Mucosa of descending colon (tissue), 3 donors: Measurements from ENCODE around the gene ATP1A1. TPM values are rescaled to one million over a fixed set of nuclear protein-coding genes. Genes with fewer than 3 reads are reported as not detected.

Source experiments
- ATAC-seq: fragments of 200-7000 bp; cut with Tn5 transposase; one replicate; pipeline ENCODE4 v1.9.1; 2020; ENCODE audit warnings: mild to moderate bottlenecking, moderate library complexity
- DNase-seq, 3 donors: peaks; one replicate each; pipeline ENCODE4 v3.0.0-alpha.2; 2020
- H3K36me3 ChIP-seq: fragments of 200-600 bp; one replicate; pipeline ENCODE4 v1.8.0; 2021; ENCODE audit warnings: low read depth, mild to moderate bottlenecking
- H3K4me1 ChIP-seq: fragments of 200-600 bp; one replicate; pipeline ENCODE4 v1.8.0; 2021; ENCODE audit warnings: low read depth, mild to moderate bottlenecking
- H3K4me3 ChIP-seq: fragments of 200-600 bp; one replicate; pipeline ENCODE4 v1.8.0; 2021; ENCODE audit warnings: mild to moderate bottlenecking
- H3K9me3 ChIP-seq: fragments of 200-600 bp; one replicate; pipeline ENCODE4 v1.8.0; 2021; ENCODE audit warnings: mild to moderate bottlenecking
- CTCF ChIP-seq: fragments of 200-600 bp; IDR thresholded peaks from one replicate; pipeline ENCODE4 v1.8.0; 2022; ENCODE audit warnings: antibody characterized with exemption, mild to moderate bottlenecking
- intact Hi-C, 2 donors: fragments of 100-400 bp; cut with DNase I in 1 of 2; cut with micrococcal nuclease in 1 of 2; formaldehyde crosslinking; loops; one replicate each; pipeline versions ENCODE4 v1.11.0 to v1.11.1; 2022; cut with DNase I, micrococcal nuclease
- total RNA-seq, 3 donors: library from RNA; stranded (reverse); fragmentation: NEBNext Ultra II Directional in 2 of 3; extraction: Animal tissue kit (Norgen Biotek cat#: 25700) in 2 of 3; gene quantifications; one replicate each; pipeline versions ENCODE4 v1.2.1 to v1.2.4, GENCODE V29; 2021 to 2023
- donor health status: DM: no; HTN: no; CAD: no; lungs with moderate emphysema.
- donor health status: DM: no; HTN: no; CAD: no.
- donor health status: DM: no; HTN: yes; CAD: no.

The ATP1A1 gene
- total RNA-seq, 3 donors from 2014 or later, result 1,136 to 3,461 (median 1,634) TPM

GRCh38 chr1:116388122-116388521, 15.1 kb downstream of the ATP1A1 start:
- Histone ChIP-seq H3K36me3 (peaks cover 7% of the 10 kb centered on the region), H3K4me3 (no peak overlapping the region), H3K9me3 (no peaks in the 10 kb centered on the region), H3K4me1 (peaks cover 20% of the 10 kb centered on the region)
- no peak for ATAC-seq
- intact Hi-C loops, result no loop called here
- DNase-seq, result no peak
- TF ChIP-seq CTCF, result no peak

GRCh38 chr1:116389013-116389412, 16.0 kb downstream of the ATP1A1 start:
- ATAC-seq (peak; percentile 49), DNase-seq (no peak)
- H3K36me3 ChIP-seq, result peaks cover 7% of the 10 kb centered on the region
- no peaks in the 10 kb centered on the region for H3K9me3 ChIP-seq
- no peak for TF ChIP-seq CTCF
- intact Hi-C loops, result no loop called here
- no peak overlapping the region for H3K4me3 ChIP-seq
- H3K4me1 ChIP-seq, result peaks cover 14% of the 10 kb centered on the region

- no peak for TF ChIP-seq CTCF
- Histone ChIP-seq H3K36me3 (peaks cover 10% of the 10 kb centered on the region), H3K4me3 (no peak overlapping the region), H3K9me3 (no peaks in the 10 kb centered on the region), H3K4me1 (peaks cover 7% of the 10 kb centered on the region)
- DNase-seq (no peak), ATAC-seq (no peak)
- intact Hi-C loops, result no loop called here
Observed at GRCh38 chr1:116389686-116390085, 16.6 kb downstream of the ATP1A1 start.

GRCh38 chr1:116390195-116390594, 17.2 kb downstream of the ATP1A1 start:
- DNase-seq (no peak), ATAC-seq (peak; percentile 25)
- Histone ChIP-seq H3K4me1 (peaks cover 7% of the 10 kb centered on the region), H3K36me3 (peaks cover 13% of the 10 kb centered on the region), H3K4me3 (no peak overlapping the region), H3K9me3 (no peaks in the 10 kb centered on the region)
- no peak for TF ChIP-seq CTCF
- intact Hi-C loops, result no loop called here

GRCh38 chr1:116391185-116391584, 18.1 kb downstream of the ATP1A1 start:
- peaks cover 9% of the 10 kb centered on the region for H3K36me3 ChIP-seq
- peaks cover 7% of the 10 kb centered on the region for H3K4me1 ChIP-seq
- H3K9me3 ChIP-seq, result no peaks in the 10 kb centered on the region
- TF ChIP-seq CTCF, result no peak
- ATAC-seq, result no peak
- no peak for DNase-seq
- H3K4me3 ChIP-seq, result no peak overlapping the region
- intact Hi-C loops, result no loop called here

GRCh38 chr1:116392717-116393404, 19.8 kb downstream of the ATP1A1 start:
- H3K9me3 ChIP-seq, result no peaks in the 10 kb centered on the region
- peaks cover 11% of the 10 kb centered on the region for H3K36me3 ChIP-seq
- H3K4me3 ChIP-seq, result no peak overlapping the region
- TF ChIP-seq CTCF, result no peak
- peaks cover 7% of the 10 kb centered on the region for H3K4me1 ChIP-seq
- DNase-seq, result no peak
- intact Hi-C loops, result no loop called here
- no peak for ATAC-seq
